Measurements from ENCODE around the gene MYF5.

MYF5 gene

DNA sequence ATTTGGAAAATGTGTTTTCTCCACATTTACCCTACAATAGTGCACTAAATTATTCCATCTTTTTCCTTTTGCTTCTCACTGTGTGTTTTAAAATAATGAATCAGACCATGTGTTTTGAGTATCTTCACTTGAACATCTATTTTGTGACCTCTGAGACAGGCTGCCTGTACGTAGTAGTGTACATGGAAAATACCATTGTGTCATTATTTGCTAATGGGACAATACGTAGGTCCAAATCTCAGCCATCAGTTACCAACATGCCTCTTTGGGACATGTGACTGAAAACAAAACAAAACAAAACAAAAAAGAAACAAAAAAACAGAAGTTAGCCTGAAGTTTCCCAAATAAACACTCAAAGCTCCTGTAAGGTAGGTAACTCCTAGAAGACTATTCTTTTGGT lies 16.4 kb upstream of the MYF5 start:
- Histone ChIP-seq H3K9me3 (ENCODE audit: low read length) (no peaks in the 10 kb centered on the region), H3K27ac (ENCODE audit: low read depth, low read length, poor library complexity, severe bottlenecking) (no peak overlapping the region), H3K4me3 (ENCODE audit: low read depth, low read length, poor library complexity, severe bottlenecking) (no peak overlapping the region), H3K79me2 (ENCODE audit: insufficient read depth, low read length) (no peaks in the 10 kb centered on the region), H3K27me3 (ENCODE audit: insufficient read depth, low read length) (no peaks in the 10 kb centered on the region), H4K20me1 (ENCODE audit: insufficient read depth, low read length) (no peaks in the 10 kb centered on the region), H2AFZ (ENCODE audit: low read length) (no peak overlapping the region), H3F3A (ENCODE audit: insufficient read depth, low read length) (no peaks in the 10 kb centered on the region), H3K36me3 (ENCODE audit: insufficient read depth, low read length) (no peaks in the 10 kb centered on the region), H3K4me1 (ENCODE audit: insufficient read depth, low read length, severe bottlenecking) (no peaks in the 10 kb centered on the region), H3K4me2 (ENCODE audit: low read length) (no peak overlapping the region), H3K9me2 (ENCODE audit: low read depth, low read length) (no peaks in the 10 kb centered on the region), H3K9ac (ENCODE audit: low read length) (no peak overlapping the region)
- TF ChIP-seq EZH2 (IDR thresholded peaks at IDR 0.05; ENCODE audit: borderline replicate concordance, low read length), result no peak
- TF ChIP-seq, protein P1, sequence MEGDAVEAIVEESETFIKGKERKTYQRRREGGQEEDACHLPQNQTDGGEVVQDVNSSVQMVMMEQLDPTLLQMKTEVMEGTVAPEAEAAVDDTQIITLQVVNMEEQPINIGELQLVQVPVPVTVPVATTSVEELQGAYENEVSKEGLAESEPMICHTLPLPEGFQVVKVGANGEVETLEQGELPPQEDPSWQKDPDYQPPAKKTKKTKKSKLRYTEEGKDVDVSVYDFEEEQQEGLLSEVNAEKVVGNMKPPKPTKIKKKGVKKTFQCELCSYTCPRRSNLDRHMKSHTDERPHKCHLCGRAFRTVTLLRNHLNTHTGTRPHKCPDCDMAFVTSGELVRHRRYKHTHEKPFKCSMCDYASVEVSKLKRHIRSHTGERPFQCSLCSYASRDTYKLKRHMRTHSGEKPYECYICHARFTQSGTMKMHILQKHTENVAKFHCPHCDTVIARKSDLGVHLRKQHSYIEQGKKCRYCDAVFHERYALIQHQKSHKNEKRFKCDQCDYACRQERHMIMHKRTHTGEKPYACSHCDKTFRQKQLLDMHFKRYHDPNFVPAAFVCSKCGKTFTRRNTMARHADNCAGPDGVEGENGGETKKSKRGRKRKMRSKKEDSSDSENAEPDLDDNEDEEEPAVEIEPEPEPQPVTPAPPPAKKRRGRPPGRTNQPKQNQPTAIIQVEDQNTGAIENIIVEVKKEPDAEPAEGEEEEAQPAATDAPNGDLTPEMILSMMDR (IDR thresholded peaks at IDR 0.05; ENCODE audit: low read length), result no peak

DNA sequence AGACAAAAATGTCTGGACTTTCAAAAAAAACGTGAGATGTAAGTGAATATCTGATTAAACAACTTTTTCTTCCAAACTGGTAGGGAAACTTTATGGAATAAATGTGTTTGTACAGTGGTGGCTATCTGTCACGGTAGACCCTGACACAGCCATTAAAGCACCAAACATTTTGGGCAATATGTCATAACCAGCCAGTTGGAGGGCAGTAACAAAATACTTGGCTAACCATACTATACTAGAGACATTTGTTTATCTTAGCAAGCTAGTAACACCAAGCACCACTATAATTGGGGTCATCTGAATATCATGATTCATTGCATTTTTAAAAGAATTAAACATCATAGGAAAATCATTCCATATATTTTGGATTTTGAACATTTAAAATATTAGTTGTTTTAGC lies 15.3 kb upstream of the MYF5 start:
- Histone ChIP-seq H3K4me2 (ENCODE audit: low read length) (no peak overlapping the region), H3K4me1 (ENCODE audit: insufficient read depth, low read length, severe bottlenecking) (no peaks in the 10 kb centered on the region), H3K9ac (ENCODE audit: low read length) (no peak overlapping the region), H3F3A (ENCODE audit: insufficient read depth, low read length) (no peaks in the 10 kb centered on the region), H3K9me3 (ENCODE audit: low read length) (no peaks in the 10 kb centered on the region), H4K20me1 (ENCODE audit: insufficient read depth, low read length) (no peaks in the 10 kb centered on the region), H3K27me3 (ENCODE audit: insufficient read depth, low read length) (no peaks in the 10 kb centered on the region), H3K79me2 (ENCODE audit: insufficient read depth, low read length) (no peaks in the 10 kb centered on the region), H3K4me3 (ENCODE audit: low read depth, low read length, poor library complexity, severe bottlenecking) (no peak overlapping the region), H3K36me3 (ENCODE audit: insufficient read depth, low read length) (no peaks in the 10 kb centered on the region), H3K9me2 (ENCODE audit: low read depth, low read length) (no peaks in the 10 kb centered on the region), H2AFZ (ENCODE audit: low read length) (no peak overlapping the region), H3K27ac (ENCODE audit: low read depth, low read length, poor library complexity, severe bottlenecking) (no peak overlapping the region)
- TF ChIP-seq, protein P1 (IDR thresholded peaks at IDR 0.05; ENCODE audit: low read length), result no peak
- no peak for TF ChIP-seq EZH2 (IDR thresholded peaks at IDR 0.05; ENCODE audit: borderline replicate concordance, low read length)

DNA sequence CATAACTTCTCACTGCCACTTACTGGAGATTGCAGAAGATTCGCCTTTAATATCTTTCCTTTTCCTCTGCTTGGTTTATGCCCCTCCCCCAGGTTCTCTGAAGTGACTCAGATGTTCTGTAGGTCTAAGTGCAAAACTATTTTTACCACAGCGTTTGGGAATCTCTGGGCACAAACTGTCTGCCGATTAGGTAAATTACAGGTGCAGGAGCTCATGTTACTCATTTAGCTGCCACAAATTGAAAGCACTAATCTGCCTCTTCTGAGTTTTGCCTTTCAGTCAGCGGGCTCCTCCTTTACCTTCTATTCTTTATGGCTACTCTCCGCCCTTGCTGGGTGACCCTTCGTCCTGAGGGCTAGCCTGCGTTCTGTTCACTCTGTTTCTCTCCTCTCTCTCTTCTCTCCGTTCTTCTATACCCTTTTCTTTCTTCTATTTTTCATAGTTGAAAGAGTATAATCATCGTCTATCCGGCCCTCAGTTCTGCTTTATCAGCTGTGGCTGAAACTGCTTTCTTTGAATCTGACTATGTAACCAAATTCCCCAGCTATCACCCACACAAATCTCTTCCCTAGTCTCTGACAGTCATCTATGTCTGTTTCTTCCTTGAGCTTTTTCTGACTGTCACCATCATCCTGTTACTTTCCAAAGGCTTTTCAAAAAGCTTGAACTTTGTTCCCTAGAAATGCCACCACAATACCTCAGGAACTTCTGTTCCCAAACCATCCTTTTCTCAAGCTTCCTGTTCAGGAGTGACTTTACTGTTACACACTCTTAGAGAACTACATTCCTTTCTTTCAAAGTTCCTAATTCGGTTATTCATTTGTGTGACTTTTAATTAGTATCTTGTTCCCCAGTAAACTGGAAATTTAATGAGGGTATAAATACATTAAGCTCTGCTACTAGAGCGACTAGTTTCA lies 13.6 kb upstream of the MYF5 start:
- Histone ChIP-seq H3K9ac (ENCODE audit: low read length) (no peak overlapping the region), H2AFZ (ENCODE audit: low read length) (no peak overlapping the region), H3K4me1 (ENCODE audit: insufficient read depth, low read length, severe bottlenecking) (no peaks in the 10 kb centered on the region), H3F3A (ENCODE audit: insufficient read depth, low read length) (no peaks in the 10 kb centered on the region), H3K79me2 (ENCODE audit: insufficient read depth, low read length) (no peaks in the 10 kb centered on the region), H3K9me3 (ENCODE audit: low read length) (no peaks in the 10 kb centered on the region), H3K4me3 (ENCODE audit: low read depth, low read length, poor library complexity, severe bottlenecking) (no peak overlapping the region), H3K9me2 (ENCODE audit: low read depth, low read length) (no peaks in the 10 kb centered on the region), H4K20me1 (ENCODE audit: insufficient read depth, low read length) (no peaks in the 10 kb centered on the region), H3K27me3 (ENCODE audit: insufficient read depth, low read length) (no peaks in the 10 kb centered on the region), H3K4me2 (ENCODE audit: low read length) (no peak overlapping the region), H3K36me3 (ENCODE audit: insufficient read depth, low read length) (no peaks in the 10 kb centered on the region), H3K27ac (ENCODE audit: low read depth, low read length, poor library complexity, severe bottlenecking) (no peak overlapping the region)
- TF ChIP-seq, protein P1 (IDR thresholded peaks at IDR 0.05; ENCODE audit: low read length), result no peak
- no peak for TF ChIP-seq EZH2 (IDR thresholded peaks at IDR 0.05; ENCODE audit: borderline replicate concordance, low read length)
